HG03103 (cell line): Measurements from ENCODE around the gene MEOX1.
A peak's percentile ranks its signal among the peaks of the same experiment; 100 is the strongest.
"Not testable (repeated sequence)": the region's sequence is repeated elsewhere in the genome, so short reads cannot be mapped to it uniquely, and the experiment has no call there.

Experiments used
- ATAC-seq: cut with Tn5 transposase; IDR thresholded peaks from one replicate; pipeline ENCODE4 v1.9.1; 2021; ENCODE audit warnings: low read depth; ENCODE audit not compliant: unreplicated experiment

MEOX1 gene

GRCh38 chr17:43661699-43662412 lies at the start of gene MEOX1:
Gene MEOX1 (minus strand): TSS chr17:43661922. CDS start chr17:43661534, 388 bp downstream.
- no peak for ATAC-seq

- no peak for ATAC-seq
Observed at GRCh38 chr17:43710101-43710500, 48.4 kb upstream of the MEOX1 start.

- no peak for ATAC-seq
Observed at GRCh38 chr17:43709210-43709609, 47.5 kb upstream of the MEOX1 start.

- ATAC-seq: no peak
Observed at GRCh38 chr17:43707184-43707583, 45.5 kb upstream of the MEOX1 start.

- no peak for ATAC-seq
Observed at GRCh38 chr17:43706235-43706634, 44.5 kb upstream of the MEOX1 start.

- no peak for ATAC-seq
Observed at GRCh38 chr17:43703630-43704029, 41.9 kb upstream of the MEOX1 start.

- no peak for ATAC-seq
Observed at GRCh38 chr17:43702637-43703036, 40.9 kb upstream of the MEOX1 start.

GRCh38 chr17:43701318-43701743 lies 39.6 kb upstream of the MEOX1 start:
- no peak for ATAC-seq

- no peak for ATAC-seq
Observed at GRCh38 chr17:43699438-43699756, 37.7 kb upstream of the MEOX1 start.

- ATAC-seq: no peak
Observed at GRCh38 chr17:43698678-43699437, 37.1 kb upstream of the MEOX1 start.

GRCh38 chr17:43697937-43698336 lies 36.2 kb upstream of the MEOX1 start:
- ATAC-seq: no peak

- no peak for ATAC-seq
Observed at GRCh38 chr17:43696891-43697290, 35.2 kb upstream of the MEOX1 start.

GRCh38 chr17:43695970-43696865 lies 34.5 kb upstream of the MEOX1 start:
- ATAC-seq: no peak

GRCh38 chr17:43694081-43694870 lies 32.6 kb upstream of the MEOX1 start:
- peak; percentile 54 for ATAC-seq

- no peak for ATAC-seq
Observed at GRCh38 chr17:43691317-43691693, 29.6 kb upstream of the MEOX1 start.

GRCh38 chr17:43690624-43691316 lies 29.0 kb upstream of the MEOX1 start:
- ATAC-seq: no peak

GRCh38 chr17:43689814-43690213 lies 28.1 kb upstream of the MEOX1 start:
- no peak for ATAC-seq

- no peak for ATAC-seq
Observed at GRCh38 chr17:43689131-43689530, 27.4 kb upstream of the MEOX1 start.

- ATAC-seq: not testable (repeated sequence)
Observed at GRCh38 chr17:43686957-43687356, 25.2 kb upstream of the MEOX1 start.
